GM10248 (cell line): ENCODE results near the gene CKMT2.

ENCODE experiments used
- CTCF ChIA-PET: fragments of 300-600 bp; sonication (Branson Sonifier 250); formaldehyde crosslinking; extraction: SDS; loops from one replicate; lab custom pipeline; 2021; ENCODE audit warnings: antibody characterized with exemption; lab: Yijun Ruan, JAX
- POLR2A ChIA-PET: fragments of 350-650 bp; sonication (Branson Sonifier 250); formaldehyde crosslinking; extraction: SDS; loops from one replicate; lab custom pipeline; 2020; ENCODE audit warnings: antibody characterized with exemption; lab: Yijun Ruan, JAX
- DNase-seq: peaks from one replicate; pipeline ENCODE4 v3.0.0; 2012; ENCODE audit errors: extremely low spot score
- TF ChIP-seq, protein P1 (sequence below): IDR thresholded peaks from 2 replicates; pipeline ENCODE4 v1.5.1; 2012; ENCODE audit warnings: mild to moderate bottlenecking, low read depth; ENCODE audit errors: extremely low read depth, missing control alignments, control extremely low read depth

Gene CKMT2

DNA sequence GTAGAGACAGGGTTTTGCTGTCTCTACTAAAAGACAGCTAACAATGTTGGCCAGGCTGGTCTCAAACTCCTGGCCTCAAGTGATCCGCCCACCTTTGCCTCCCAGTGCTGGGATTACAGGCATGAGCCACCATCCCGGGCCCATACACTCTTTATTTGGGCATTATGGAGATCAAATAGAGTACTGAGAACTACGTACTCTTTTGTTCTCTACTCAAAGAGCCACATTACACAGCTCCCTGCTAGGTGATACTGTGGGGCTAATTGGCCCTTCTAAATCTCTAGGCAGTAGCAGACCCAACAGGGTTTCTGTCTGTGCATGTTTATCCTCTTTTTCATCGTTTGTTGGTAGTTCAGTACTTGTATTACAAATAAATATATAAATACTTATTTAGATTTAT lies 16.1 kb downstream of the CKMT2 start:
- no peak for DNase-seq
- ChIA-PET POLR2A (interaction anchor here (0.5 kb wide), 1 partner anchor 603 kb away, joined by 6 read pairs; no protein-coding TSS in a partner anchor), CTCF (interaction anchor here (1.0 to 1.6 kb wide), 5 partner anchors 14 to 141 kb away, joined by 3 to 5 read pairs (median 3); partner anchors contain the start of gene ZCCHC9)
- TF ChIP-seq, protein P1, sequence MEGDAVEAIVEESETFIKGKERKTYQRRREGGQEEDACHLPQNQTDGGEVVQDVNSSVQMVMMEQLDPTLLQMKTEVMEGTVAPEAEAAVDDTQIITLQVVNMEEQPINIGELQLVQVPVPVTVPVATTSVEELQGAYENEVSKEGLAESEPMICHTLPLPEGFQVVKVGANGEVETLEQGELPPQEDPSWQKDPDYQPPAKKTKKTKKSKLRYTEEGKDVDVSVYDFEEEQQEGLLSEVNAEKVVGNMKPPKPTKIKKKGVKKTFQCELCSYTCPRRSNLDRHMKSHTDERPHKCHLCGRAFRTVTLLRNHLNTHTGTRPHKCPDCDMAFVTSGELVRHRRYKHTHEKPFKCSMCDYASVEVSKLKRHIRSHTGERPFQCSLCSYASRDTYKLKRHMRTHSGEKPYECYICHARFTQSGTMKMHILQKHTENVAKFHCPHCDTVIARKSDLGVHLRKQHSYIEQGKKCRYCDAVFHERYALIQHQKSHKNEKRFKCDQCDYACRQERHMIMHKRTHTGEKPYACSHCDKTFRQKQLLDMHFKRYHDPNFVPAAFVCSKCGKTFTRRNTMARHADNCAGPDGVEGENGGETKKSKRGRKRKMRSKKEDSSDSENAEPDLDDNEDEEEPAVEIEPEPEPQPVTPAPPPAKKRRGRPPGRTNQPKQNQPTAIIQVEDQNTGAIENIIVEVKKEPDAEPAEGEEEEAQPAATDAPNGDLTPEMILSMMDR = no peak

DNA sequence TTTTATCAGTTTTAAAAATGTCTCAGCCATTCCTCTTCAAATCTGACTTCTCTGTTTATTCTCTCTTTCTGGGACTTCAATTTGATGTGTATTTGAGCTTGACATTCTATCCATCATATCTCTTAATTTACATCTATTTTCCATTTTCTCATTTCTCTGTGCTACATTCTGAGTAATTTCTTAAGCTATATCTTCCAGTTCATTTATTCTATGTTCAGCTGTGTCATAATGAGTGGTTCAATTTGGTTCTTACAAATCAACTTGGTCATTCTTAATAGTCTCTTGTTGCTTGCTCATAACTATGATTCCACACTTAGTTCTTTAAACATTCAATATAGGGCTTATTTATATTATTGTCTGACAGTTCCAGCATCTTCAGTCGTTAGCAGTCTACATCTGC lies 16.9 kb downstream of the CKMT2 start:
- DNase-seq = no peak
- TF ChIP-seq, protein P1 = no peak
- POLR2A ChIA-PET = no interaction called here
- CTCF ChIA-PET = interaction anchor here (1.0 to 1.6 kb wide), 4 partner anchors 15 to 52 kb away, joined by 3 to 5 read pairs (median 3); partner anchors contain the start of gene ZCCHC9

DNA sequence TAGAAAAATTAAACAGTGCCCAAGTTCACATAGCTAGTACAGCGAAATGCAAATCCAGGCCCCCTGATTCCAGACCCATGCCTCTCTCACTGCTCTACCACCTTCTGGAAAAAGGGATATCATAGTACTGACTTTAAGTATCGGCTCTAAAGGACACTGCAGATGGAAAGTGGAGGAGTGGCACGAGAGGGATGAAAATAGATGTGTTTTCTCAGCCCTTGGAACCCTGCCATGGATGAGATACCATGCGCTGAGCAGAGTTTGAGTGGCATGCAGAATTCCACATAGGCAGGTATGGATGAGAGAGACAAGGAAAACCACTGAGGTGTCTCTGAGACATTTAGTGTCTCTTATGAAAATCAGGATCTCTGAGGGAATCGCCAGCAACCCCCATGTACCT lies 18.8 kb downstream of the CKMT2 start:
- ChIA-PET CTCF (interaction anchor here (0.7 to 1.6 kb wide), 3 partner anchors 9 to 46 kb away, joined by 3 to 4 read pairs (median 4); no protein-coding TSS in a partner anchor), POLR2A (no interaction called here)
- DNase-seq = no peak
- TF ChIP-seq, protein P1 = no peak

DNA sequence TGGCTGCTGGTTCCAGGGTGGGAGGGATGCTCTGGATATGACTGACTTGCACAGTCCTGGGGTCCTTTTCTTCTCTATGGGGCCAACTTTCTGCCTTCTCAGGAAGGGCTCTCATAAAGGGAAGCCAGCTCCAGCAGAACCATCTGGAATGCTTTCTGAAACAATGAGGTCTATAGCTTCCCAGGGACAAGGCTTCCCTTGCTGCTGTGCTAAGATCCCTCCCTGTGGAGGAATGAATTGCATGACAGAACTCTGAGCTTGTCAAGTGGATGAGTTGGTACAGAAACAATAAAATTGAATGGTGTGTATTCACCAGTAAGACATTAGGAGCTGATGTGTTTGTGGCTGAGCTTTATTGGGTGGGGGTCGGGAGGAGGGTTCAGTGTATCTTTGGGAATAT lies 19.8 kb downstream of the CKMT2 start:
- DNase-seq = no peak
- ChIA-PET CTCF (interaction anchor here (0.7 to 1.6 kb wide), 5 partner anchors 8 to 47 kb away, joined by 3 to 4 read pairs (median 3); no protein-coding TSS in a partner anchor), POLR2A (no interaction called here)
- TF ChIP-seq, protein P1 = no peak

DNA sequence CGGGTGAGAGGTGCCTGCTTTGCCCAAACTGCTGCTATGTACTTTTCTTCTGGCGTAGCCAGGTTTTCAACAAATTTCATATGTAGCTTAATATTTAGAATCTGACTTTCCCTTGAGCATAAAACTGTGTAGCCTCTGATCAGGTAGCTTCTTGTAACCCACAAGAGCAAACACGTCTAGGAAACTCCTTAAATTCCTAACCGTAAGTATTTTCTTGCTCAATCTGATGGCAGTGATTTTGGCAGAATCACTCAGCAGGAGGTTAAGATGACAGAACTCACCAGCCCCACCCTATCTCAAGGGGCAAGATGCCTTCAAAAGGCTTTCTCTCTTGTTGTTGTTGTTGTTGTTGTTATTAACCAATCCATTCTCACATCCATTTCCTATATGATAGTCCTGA lies 20.8 kb downstream of the CKMT2 start:
- DNase-seq = no peak
- POLR2A ChIA-PET = no interaction called here
- TF ChIP-seq, protein P1 = no peak
- CTCF ChIA-PET = interaction anchor here (1.3 kb wide), 1 partner anchor 9 kb away, joined by 3 read pairs; no protein-coding TSS in a partner anchor

DNA sequence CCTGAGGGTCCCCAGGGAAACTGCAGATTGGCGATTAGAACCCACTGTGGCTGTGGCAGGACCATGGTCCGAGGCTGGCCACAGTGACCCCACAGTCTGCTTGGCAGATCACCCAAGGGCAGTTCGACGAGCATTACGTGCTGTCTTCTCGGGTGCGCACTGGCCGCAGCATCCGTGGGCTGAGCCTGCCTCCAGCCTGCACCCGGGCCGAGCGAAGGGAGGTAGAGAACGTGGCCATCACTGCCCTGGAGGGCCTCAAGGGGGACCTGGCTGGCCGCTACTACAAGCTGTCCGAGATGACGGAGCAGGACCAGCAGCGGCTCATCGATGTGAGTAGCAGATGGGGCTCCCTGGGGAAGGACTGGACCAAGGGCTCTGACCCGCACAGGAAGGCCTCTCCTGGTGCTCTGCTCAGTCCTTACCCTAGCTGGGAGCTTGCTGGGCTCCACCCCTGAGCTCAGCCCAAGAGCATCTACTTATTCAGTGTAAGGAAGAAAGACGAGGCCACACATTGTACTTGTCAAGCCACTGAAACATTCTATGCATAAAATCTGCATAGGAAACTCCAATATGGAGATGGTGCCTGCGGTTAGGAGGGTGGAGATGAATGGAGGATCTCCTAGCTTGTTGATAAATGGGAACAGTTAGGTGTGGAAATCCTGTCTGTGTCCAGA lies 21.9 kb downstream of the CKMT2 start:
- ChIA-PET CTCF (interaction anchor here (1.0 kb wide), 1 partner anchor 9 kb away, joined by 3 read pairs; no protein-coding TSS in a partner anchor), POLR2A (no interaction called here)
- no peak for DNase-seq
- TF ChIP-seq, protein P1 = no peak
